Inflammatory macrophage treated with lipopolysaccharide for 1 hour (primary cell): Measurements from ENCODE around the gene SPEN.
A peak's percentile ranks its signal among the peaks of the same experiment; 100 is the strongest.
"Not testable (repeated sequence)": the region's sequence is repeated elsewhere in the genome, so short reads cannot be mapped to it uniquely, and the experiment has no call there.

Experiments used
- DNase-seq, 2 donors: peaks; one replicate each; pipeline ENCODE4 v3.0.0-alpha.2; 2020 to 2022

SPEN gene

GRCh38 chr1:15835205-15835740 lies 12.2 kb upstream of the SPEN start:
- DNase-seq, result peak in 1 of 2 donors; percentile 18

GRCh38 chr1:15835741-15836510 lies 11.6 kb upstream of the SPEN start:
- DNase-seq, result peak; percentile 100

GRCh38 chr1:15836511-15836771 lies 11.1 kb upstream of the SPEN start:
- DNase-seq, result not testable (repeated sequence)

GRCh38 chr1:15836772-15837669 lies 10.5 kb upstream of the SPEN start:
- peak; percentile 98 for DNase-seq

- DNase-seq, result no peak
These were observed 9.6 kb upstream of the SPEN start for GRCh38 chr1:15837931-15838330.

GRCh38 chr1:15838721-15839120 lies 8.8 kb upstream of the SPEN start:
- DNase-seq, result no peak

GRCh38 chr1:15843826-15844572 lies 3.5 kb upstream of the SPEN start:
- no peak for DNase-seq

GRCh38 chr1:15846056-15846455 lies 1.5 kb upstream of the SPEN start:
- DNase-seq, result not testable (repeated sequence)

GRCh38 chr1:15847893-15848142 lies 311 bp downstream of the SPEN start:
- no peak for DNase-seq

- peak in 1 of 2 donors; percentile 40 for DNase-seq
These were observed 829 bp downstream of the SPEN start for GRCh38 chr1:15848143-15848928.

- DNase-seq, result peak; percentile 79 to 84
These were observed 1.6 kb downstream of the SPEN start for GRCh38 chr1:15848929-15849774.

GRCh38 chr1:15849775-15850324 lies 2.3 kb downstream of the SPEN start:
- DNase-seq, result peak; percentile 58 to 70

GRCh38 chr1:15850471-15851001 lies 3.0 kb downstream of the SPEN start:
- DNase-seq, result no peak

GRCh38 chr1:15851210-15852035 lies 3.9 kb downstream of the SPEN start:
- no peak for DNase-seq

- DNase-seq, result peak in 1 of 2 donors; percentile 43
These were observed 4.7 kb downstream of the SPEN start for GRCh38 chr1:15852036-15852827.

- no peak for DNase-seq
These were observed 5.4 kb downstream of the SPEN start for GRCh38 chr1:15852828-15853302.

- DNase-seq, result no peak
These were observed 9.4 kb downstream of the SPEN start for GRCh38 chr1:15856888-15857287.

- DNase-seq, result no peak
These were observed 10.7 kb downstream of the SPEN start for GRCh38 chr1:15858069-15858670.
